IPS DF 6.9 (cell line): ENCODE measurements around the gene DLL3.
"Not testable (repeated sequence)": the region's sequence is repeated elsewhere in the genome, so short reads cannot be mapped to it uniquely, and the experiment has no call there.

Experiments
- DNase-seq: peaks from one replicate; pipeline ENCODE4 v3.0.0-alpha.2; 2013; ENCODE audit warnings: low read depth, low spot score
- H3K27ac ChIP-seq: one replicate; pipeline ENCODE4 v1.5.1; 2013; ENCODE audit warnings: low read length, control low read depth
- H3K27me3 ChIP-seq: 2 replicates; pipeline ENCODE4 v1.6.1; 2013; ENCODE audit warnings: mild to moderate bottlenecking, low read length; ENCODE audit not compliant: control insufficient read depth, insufficient read depth
- H3K36me3 ChIP-seq: 2 replicates; pipeline ENCODE4 v1.6.1; 2013; ENCODE audit warnings: low read length; ENCODE audit not compliant: control insufficient read depth, insufficient read depth
- H3K4me1 ChIP-seq: 2 replicates; pipeline ENCODE4 v1.6.1; 2013; ENCODE audit warnings: low read length; ENCODE audit not compliant: control insufficient read depth, insufficient read depth
- H3K4me3 ChIP-seq: 2 replicates; pipeline ENCODE4 v1.5.1; 2013; ENCODE audit warnings: mild to moderate bottlenecking, low read length
- H3K9me3 ChIP-seq: 2 replicates; pipeline ENCODE4 v1.6.1; 2013; ENCODE audit warnings: low read length, inconsistent platforms; ENCODE audit not compliant: control insufficient read depth, insufficient read depth
- WGBS: extraction: QIAGEN DNeasy Blood & Tissue Kit; methylation state at CpG from one replicate; pipeline ENCODE4 v1.1.7; 2013; ENCODE audit warnings: mixed read lengths, missing lambda C conversion rate; ENCODE audit not compliant: insufficient read length, insufficient coverage; 5-methylcytosine and 5-hydroxymethylcytosine counted together

DLL3 gene, protein sequence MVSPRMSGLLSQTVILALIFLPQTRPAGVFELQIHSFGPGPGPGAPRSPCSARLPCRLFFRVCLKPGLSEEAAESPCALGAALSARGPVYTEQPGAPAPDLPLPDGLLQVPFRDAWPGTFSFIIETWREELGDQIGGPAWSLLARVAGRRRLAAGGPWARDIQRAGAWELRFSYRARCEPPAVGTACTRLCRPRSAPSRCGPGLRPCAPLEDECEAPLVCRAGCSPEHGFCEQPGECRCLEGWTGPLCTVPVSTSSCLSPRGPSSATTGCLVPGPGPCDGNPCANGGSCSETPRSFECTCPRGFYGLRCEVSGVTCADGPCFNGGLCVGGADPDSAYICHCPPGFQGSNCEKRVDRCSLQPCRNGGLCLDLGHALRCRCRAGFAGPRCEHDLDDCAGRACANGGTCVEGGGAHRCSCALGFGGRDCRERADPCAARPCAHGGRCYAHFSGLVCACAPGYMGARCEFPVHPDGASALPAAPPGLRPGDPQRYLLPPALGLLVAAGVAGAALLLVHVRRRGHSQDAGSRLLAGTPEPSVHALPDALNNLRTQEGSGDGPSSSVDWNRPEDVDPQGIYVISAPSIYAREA

DNA sequence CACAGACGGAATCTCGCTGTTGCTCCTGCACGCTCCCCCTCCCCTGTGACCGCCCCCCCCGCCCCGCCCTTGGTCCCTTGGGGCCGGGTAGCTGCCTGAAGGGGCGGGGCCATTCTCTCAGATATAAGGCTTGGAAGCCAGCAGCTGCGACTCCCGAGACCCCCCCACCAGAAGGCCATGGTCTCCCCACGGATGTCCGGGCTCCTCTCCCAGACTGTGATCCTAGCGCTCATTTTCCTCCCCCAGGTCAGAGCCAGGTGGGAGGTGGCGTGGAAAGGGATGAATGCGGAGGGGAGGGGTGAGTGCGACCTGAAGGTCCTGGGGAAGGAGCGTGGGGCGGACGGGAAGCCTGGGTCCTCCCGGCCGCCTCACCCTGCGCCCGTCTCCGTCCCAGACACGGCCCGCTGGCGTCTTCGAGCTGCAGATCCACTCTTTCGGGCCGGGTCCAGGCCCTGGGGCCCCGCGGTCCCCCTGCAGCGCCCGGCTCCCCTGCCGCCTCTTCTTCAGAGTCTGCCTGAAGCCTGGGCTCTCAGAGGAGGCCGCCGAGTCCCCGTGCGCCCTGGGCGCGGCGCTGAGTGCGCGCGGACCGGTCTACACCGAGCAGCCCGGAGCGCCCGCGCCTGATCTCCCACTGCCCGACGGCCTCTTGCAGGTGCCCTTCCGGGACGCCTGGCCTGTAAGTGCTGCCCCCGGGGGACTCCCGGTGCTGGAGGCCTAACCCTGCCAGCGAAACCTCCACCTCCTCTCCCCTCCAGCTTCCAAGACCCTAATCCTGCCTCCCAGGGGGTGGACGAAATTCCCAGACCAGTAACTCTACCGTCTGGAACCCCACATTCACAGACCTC, at the start of gene DLL3:
Gene DLL3 (plus strand): TSS at position 150 of the 845 bp plus-strand sequence. CDS start 28 bp downstream, at position 178.
- peaks cover 3% of the 10 kb centered on the region; the same call in 1 of the 2 replicates for H3K4me1 ChIP-seq
- no CpG with 5 or more reads among the region's 60 CpGs for WGBS
- H3K27me3 ChIP-seq = peaks cover 15% of the 10 kb centered on the region
- H3K36me3 ChIP-seq = no peaks in the 10 kb centered on the region
- DNase-seq = no peak
- no peak within 1 kb of the TSS for H3K27ac ChIP-seq
- no peaks in the 10 kb centered on the region; the same call in 1 of the 2 replicates for H3K9me3 ChIP-seq
- H3K4me3 ChIP-seq = peak within 1 kb of the TSS; percentile 64; the same call in 1 of the 2 replicates

DNA sequence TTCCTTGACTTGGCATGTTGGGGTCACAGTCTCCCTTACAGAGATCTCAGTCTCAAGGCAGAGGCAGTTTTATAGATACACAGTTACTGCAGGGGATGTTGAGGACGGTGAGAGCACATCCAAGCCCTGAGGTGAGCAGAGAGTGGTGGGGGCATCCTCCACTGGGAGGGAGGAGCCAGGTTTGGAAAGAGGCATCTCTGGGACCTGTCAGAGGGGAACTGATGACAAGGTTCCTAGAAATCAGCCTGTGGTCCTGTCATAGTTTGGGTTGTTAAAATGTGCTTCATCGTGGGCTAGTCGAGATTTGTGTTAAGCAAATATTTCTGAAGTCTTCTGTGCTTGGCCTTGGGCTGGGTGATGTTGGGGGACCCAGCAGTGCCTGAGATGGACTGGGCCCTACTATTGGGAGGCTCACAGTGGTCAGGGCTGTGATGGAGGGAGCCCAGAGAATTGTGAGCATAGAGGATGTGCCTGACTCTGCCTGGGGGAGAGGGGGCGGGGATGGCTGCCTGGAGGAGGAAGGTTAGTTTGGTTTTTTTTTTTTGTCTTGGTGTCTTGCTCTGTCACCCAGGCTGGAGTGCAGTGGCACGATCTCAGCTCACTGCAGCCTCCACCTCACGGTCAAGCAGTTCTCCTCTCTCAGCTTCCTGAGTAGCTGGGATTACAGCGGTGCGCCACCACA, 49.5 kb upstream of the DLL3 start:
- H3K36me3 ChIP-seq = 0 out of 2 replicates have a peak, but pooled peaks cover 10% of the 10 kb centered on the region
- no peaks in the 10 kb centered on the region for H3K27me3 ChIP-seq
- no CpG with 5 or more reads among the region's 8 CpGs for WGBS
- no peaks in the 10 kb centered on the region for H3K9me3 ChIP-seq
- H3K4me3 ChIP-seq = no peak overlapping the region
- H3K4me1 ChIP-seq = 0 out of 2 replicates have a peak, but pooled peaks cover 1% of the 10 kb centered on the region
- no peak overlapping the region for H3K27ac ChIP-seq
- no peak for DNase-seq

DNA sequence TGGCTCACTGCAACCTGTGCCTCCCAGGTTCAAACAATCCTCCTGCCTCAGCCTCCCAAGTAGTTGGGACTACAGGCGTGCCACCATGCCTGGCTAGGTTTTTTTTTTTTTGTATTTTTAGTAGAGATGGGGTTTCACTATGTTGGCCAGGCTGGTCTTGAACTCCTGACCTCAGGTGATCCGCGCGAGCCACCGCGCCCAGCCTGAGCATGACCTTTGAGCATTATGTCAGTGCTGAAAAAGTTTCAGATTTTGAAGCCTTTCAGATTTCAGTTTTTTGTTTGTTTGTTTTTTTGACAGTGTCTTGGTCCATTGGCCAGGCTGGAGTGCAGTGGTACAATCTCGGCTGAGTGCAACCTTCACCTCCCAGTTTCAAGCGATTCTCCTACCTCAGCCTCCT, 47.5 kb upstream of the DLL3 start:
- not testable (repeated sequence) for H3K4me1 ChIP-seq, H3K4me3 ChIP-seq, DNase-seq, H3K9me3 ChIP-seq, H3K27me3 ChIP-seq, H3K27ac ChIP-seq
- 0 out of 2 replicates have a peak, but pooled peaks cover 10% of the 10 kb centered on the region for H3K36me3 ChIP-seq
- no CpG with 5 or more reads among the region's 8 CpGs for WGBS

DNA sequence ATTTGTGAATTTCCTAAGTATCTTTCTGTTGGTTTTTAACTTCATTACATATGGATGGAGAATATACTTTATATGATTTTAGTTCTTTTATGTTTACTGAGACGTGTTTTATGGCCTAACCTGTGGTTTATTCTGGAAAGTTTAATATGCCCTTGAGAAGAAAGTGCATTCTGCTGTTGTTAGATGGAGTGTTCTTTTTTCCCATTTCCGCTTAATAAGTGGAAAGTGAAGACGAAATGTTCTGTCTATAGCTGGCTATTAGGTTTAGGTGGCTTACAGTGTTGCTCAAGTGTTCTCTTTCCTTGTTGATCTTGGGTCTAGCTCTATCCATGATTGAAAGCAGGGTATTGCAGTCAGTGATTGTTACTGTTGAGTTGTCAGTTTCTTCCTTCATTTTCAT, 35.3 kb upstream of the DLL3 start:
- Histone ChIP-seq H3K4me3 (no peak overlapping the region), H3K9me3 (no peaks in the 10 kb centered on the region), H3K36me3 (peaks cover 44% of the 10 kb centered on the region), H3K27me3 (no peaks in the 10 kb centered on the region), H3K27ac (no peak overlapping the region), H3K4me1 (no peaks in the 10 kb centered on the region)
- WGBS = no CpG with 5 or more reads among the region's 3 CpGs
- no peak for DNase-seq

DNA sequence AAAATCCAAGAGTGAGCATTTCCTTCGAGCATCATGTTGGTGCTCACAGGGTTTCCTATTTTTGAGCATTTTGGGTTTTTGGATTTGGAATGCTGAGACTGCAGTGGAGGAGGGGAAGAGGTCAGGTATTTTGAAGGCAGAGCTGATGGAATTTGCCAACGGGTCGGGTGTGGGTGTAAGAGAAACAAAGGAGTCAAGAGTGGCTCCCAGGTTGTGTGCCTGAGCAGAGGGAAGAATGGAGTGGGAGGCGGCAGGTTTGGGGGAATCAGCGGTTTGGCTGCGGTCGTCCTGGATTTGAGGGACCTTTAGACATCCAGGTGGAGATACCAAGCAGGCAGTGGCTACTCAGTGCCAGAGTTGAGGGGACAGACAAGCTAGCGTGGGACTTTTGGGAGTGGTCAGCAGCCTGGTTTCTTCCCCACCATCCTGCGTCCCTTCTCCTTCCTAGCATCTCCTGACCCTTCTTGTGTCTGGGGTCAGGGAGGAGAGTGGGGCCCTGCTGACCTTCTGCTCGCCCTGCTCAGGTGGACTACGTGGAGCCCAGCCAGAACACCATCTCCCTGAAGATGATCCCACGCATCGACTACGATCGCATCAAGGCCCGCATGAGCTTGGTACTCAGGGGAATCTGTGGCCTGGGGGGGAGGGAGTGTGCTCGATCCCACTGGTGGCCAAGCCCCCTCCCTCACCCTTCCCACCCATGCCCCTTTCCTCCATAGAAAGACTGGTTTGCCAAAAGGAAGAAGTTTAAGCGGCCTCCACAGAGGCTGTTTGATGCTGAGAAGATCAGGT, 32.6 kb upstream of the DLL3 start:
- Histone ChIP-seq H3K4me3 (no peak overlapping the region), H3K27ac (no peak overlapping the region), H3K9me3 (no peaks in the 10 kb centered on the region), H3K36me3 (peaks cover 56% of the 10 kb centered on the region), H3K27me3 (no peaks in the 10 kb centered on the region), H3K4me1 (no peaks in the 10 kb centered on the region)
- WGBS = no CpG with 5 or more reads among the region's 18 CpGs
- DNase-seq = no peak

DNA sequence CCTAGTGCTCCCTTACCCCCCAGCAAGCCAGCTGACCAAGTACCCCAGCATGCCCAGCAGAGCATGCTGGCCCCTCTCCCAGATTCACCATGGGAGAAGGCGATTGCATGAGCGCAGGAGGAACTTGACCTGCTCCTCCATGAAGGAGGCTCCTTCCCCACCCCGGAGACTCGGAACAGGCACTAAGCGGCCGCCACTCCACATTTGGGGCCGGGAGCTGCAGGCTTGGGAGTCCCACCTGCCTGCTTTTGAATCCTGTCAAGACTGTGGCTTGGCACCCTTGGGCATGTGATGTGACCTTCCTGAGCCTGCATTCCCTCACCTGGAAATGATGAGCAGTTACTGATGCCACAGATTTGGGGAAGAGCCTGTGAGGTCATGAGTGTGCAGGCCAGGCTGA, 30.8 kb upstream of the DLL3 start:
- no peaks in the 10 kb centered on the region for H3K4me1 ChIP-seq
- H3K36me3 ChIP-seq = peaks cover 71% of the 10 kb centered on the region
- H3K27ac ChIP-seq = no peak overlapping the region
- no peaks in the 10 kb centered on the region for H3K9me3 ChIP-seq
- no peak for DNase-seq
- no peak overlapping the region for H3K4me3 ChIP-seq
- WGBS = no CpG with 5 or more reads among the region's 7 CpGs
- no peaks in the 10 kb centered on the region for H3K27me3 ChIP-seq

DNA sequence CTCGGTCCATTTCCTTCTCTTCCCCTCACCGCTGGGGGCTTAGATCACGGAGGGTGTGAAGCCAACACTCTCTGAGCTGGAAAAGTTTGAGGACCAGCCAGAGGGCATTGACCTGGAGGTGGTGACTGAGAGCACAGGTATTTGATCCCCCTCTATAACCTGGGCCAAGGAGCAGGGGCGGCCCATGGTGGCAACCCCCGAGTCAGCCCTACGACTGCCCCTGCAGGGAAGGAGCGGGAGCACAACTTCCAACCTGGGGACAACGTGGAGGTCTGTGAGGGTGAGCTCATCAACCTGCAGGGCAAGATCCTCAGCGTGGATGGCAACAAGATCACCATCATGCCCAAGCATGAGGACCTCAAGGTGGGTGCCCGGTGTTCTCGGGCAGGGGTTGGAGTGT, 29.7 kb upstream of the DLL3 start:
- H3K36me3 ChIP-seq = peaks cover 77% of the 10 kb centered on the region
- H3K27me3 ChIP-seq = no peaks in the 10 kb centered on the region
- no CpG with 5 or more reads among the region's 11 CpGs for WGBS
- no peaks in the 10 kb centered on the region for H3K4me1 ChIP-seq
- DNase-seq = no peak
- H3K4me3 ChIP-seq = no peak overlapping the region
- no peak overlapping the region for H3K27ac ChIP-seq
- H3K9me3 ChIP-seq = no peaks in the 10 kb centered on the region

DNA sequence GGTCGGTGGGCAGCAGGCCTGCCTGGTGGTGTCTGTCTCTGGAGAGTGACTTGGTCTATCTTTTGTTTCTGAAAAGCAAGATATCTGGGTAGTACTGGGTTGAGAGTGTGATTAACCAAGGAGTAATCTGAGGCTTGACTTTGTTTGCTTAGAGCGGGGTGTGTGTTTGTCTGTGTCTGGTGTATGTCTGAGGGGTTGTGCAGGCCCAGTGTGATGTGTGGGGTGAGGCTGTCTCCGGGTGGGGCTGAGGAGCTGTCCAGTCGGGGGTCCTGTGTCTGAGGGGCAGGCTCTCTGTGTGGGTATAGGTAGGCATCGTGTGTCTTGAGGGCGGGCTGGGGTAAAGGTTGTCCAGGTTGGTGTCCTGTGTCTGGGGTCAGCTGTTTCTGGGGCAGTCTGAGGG, 29.2 kb upstream of the DLL3 start:
- no peaks in the 10 kb centered on the region for H3K27me3 ChIP-seq
- H3K4me3 ChIP-seq = no peak overlapping the region
- no peaks in the 10 kb centered on the region for H3K9me3 ChIP-seq
- H3K36me3 ChIP-seq = peaks cover 79% of the 10 kb centered on the region
- WGBS = no CpG with 5 or more reads among the region's 6 CpGs
- no peak for DNase-seq
- no peaks in the 10 kb centered on the region for H3K4me1 ChIP-seq
- H3K27ac ChIP-seq = no peak overlapping the region

DNA sequence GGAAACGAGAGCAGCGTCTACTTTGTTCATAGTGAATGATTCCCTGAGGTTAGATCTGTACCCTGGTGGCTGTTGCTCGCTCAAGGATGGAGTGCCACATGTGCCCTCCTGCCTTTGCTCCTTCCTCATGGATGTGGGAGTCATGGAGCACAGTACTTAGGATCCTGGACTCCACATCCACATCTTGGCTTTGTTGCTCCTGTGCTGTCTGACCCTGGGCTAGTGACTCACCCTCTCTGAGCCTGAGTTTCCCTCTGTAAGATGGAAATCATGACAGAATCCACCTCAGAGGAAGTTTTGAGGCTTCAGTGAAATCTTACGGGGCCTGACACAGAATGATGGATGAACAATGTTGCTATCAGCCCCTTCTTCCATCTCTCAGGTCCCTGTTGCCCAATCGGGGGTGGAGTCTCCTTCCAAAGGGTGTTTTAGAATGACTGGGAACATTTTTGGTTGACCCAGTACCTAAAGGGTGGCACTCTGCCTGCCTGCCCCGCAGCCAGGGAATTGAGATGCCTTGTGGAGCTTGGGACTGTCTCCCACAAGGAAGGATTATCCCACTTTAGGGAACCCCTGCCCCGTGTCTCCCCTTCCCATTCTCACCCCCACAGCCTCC, 27.9 kb upstream of the DLL3 start:
- H3K9me3 ChIP-seq = no peaks in the 10 kb centered on the region
- H3K27ac ChIP-seq = no peak overlapping the region
- no CpG with 5 or more reads among the region's 7 CpGs for WGBS
- H3K27me3 ChIP-seq = no peaks in the 10 kb centered on the region
- H3K4me1 ChIP-seq = no peaks in the 10 kb centered on the region
- no peak for DNase-seq
- H3K4me3 ChIP-seq = no peak overlapping the region
- peaks cover 72% of the 10 kb centered on the region for H3K36me3 ChIP-seq
